HG02981 (cell line): ENCODE data around the gene MT2A.

ENCODE experiments used
- ATAC-seq: cut with Tn5 transposase; IDR thresholded peaks from one replicate; pipeline ENCODE4 v1.9.1; 2021; ENCODE audit warnings: mild to moderate bottlenecking, moderate library complexity; ENCODE audit not compliant: unreplicated experiment

Gene MT2A

GRCh38 chr16:56594292-56594619, 14.1 kb upstream of the MT2A start:
- ATAC-seq = no peak

- no peak for ATAC-seq
These were observed 7.9 kb upstream of the MT2A start for GRCh38 chr16:56600398-56600999.

- ATAC-seq = no peak
These were observed 7.1 kb upstream of the MT2A start for GRCh38 chr16:56601325-56601724.

- ATAC-seq = no peak
These were observed 4.8 kb upstream of the MT2A start for GRCh38 chr16:56603589-56603988.

GRCh38 chr16:56604966-56605365, 3.4 kb upstream of the MT2A start:
- ATAC-seq = no peak

GRCh38 chr16:56605475-56605874, 2.9 kb upstream of the MT2A start:
- ATAC-seq = no peak

GRCh38 chr16:56606071-56606475, 2.3 kb upstream of the MT2A start:
- no peak for ATAC-seq

GRCh38 chr16:56606476-56607108, 1.8 kb upstream of the MT2A start:
- no peak for ATAC-seq

GRCh38 chr16:56607109-56607618, 1.2 kb upstream of the MT2A start:
- no peak for ATAC-seq

GRCh38 chr16:56607675-56608042, 725 bp upstream of the MT2A start:
- no peak for ATAC-seq

GRCh38 chr16:56608876-56609462, 585 bp downstream of the MT2A start:
- no peak for ATAC-seq

GRCh38 chr16:56609463-56609921, 1.1 kb downstream of the MT2A start:
- ATAC-seq = peak; percentile 42

- no peak for ATAC-seq
These were observed 1.7 kb downstream of the MT2A start for GRCh38 chr16:56610017-56610608.

GRCh38 chr16:56610609-56611111, 2.3 kb downstream of the MT2A start:
- ATAC-seq = no peak

GRCh38 chr16:56611281-56611833, 3.0 kb downstream of the MT2A start:
- no peak for ATAC-seq

GRCh38 chr16:56613706-56614105, 5.3 kb downstream of the MT2A start:
- no peak for ATAC-seq

- ATAC-seq = peak; percentile 55
These were observed 6.2 kb downstream of the MT2A start for GRCh38 chr16:56614549-56614991.

- ATAC-seq = no peak
These were observed 7.0 kb downstream of the MT2A start for GRCh38 chr16:56615353-56615752.

GRCh38 chr16:56616608-56617211, 8.3 kb downstream of the MT2A start:
- no peak for ATAC-seq

- ATAC-seq = no peak
These were observed 9.1 kb downstream of the MT2A start for GRCh38 chr16:56617212-56618085.
